Activated T-helper 2 cell treated with anti-CD3 and anti-CD28 coated beads, Interferon-gamma antibody, Interleukin-2, Interleukin-4, amounts not matched to agents 10 μg/mL and 5 μg/mL and 100 μg/mL, durations not matched to agents 14 hours and 24 hours and 36 hours (primary cell): ENCODE results near the gene STAT5B. TPM values are rescaled to one million over a fixed set of nuclear protein-coding genes. Genes with fewer than 3 reads are reported as not detected.

Source experiments
- DNase-seq: peaks from one replicate; pipeline ENCODE4 v3.0.0; 2021; ENCODE audit warnings: low spot score
- H3K27ac Mint-ChIP-seq: one replicate; pipeline ENCODE4 v1.8.0; 2021; ENCODE audit warnings: mixed read lengths
- H3K27me3 Mint-ChIP-seq: one replicate; pipeline ENCODE4 v1.8.0; 2021; ENCODE audit warnings: low read depth, mixed read lengths
- H3K36me3 Mint-ChIP-seq: one replicate; pipeline ENCODE4 v1.8.0; 2021; ENCODE audit warnings: low read depth, mixed read lengths
- H3K4me1 Mint-ChIP-seq: one replicate; pipeline ENCODE4 v1.8.0; 2021; ENCODE audit warnings: low read depth, mixed read lengths
- H3K4me3 Mint-ChIP-seq: one replicate; pipeline ENCODE4 v1.8.0; 2021; ENCODE audit warnings: low read depth, mild to moderate bottlenecking, moderate library complexity, mixed read lengths
- H3K9me3 Mint-ChIP-seq: one replicate; pipeline ENCODE4 v1.8.0; 2021; ENCODE audit warnings: mixed read lengths
- intact Hi-C: fragments of 100-400 bp; cut with micrococcal nuclease; formaldehyde crosslinking; loops from one replicate; pipeline ENCODE4 v1.15.1; 2023
- total RNA-seq: library from RNA; stranded (reverse); gene quantifications from 2 replicates; pipeline ENCODE4 v1.2.3, GENCODE V29; 2022

STAT5B gene
- total RNA-seq, 1 donor from 2014 or later = 164 TPM

- Mint-ChIP-seq H3K36me3 (peaks cover 73% of the 10 kb centered on the region), H3K9me3 (no peaks in the 10 kb centered on the region)
Measured at GRCh38 chr17:42202159-42202558, 74.0 kb downstream of the STAT5B start.

GRCh38 chr17:42201458-42201772, 74.8 kb downstream of the STAT5B start:
- no peak overlapping the region for H3K27ac Mint-ChIP-seq

More at GRCh38 chr17:42202159-42202558, 74.0 kb downstream of the STAT5B start:
- Mint-ChIP-seq H3K4me3 (no peak overlapping the region), H3K4me1 (no peaks in the 10 kb centered on the region), H3K27ac (no peak overlapping the region), H3K27me3 (no peaks in the 10 kb centered on the region)
- DNase-seq = no peak
- intact Hi-C loops = no loop called here

GRCh38 chr17:42200706-42201457, 75.3 kb downstream of the STAT5B start:
- Mint-ChIP-seq H3K27ac (no peak overlapping the region), H3K27me3 (no peaks in the 10 kb centered on the region), H3K4me3 (no peak overlapping the region), H3K9me3 (no peaks in the 10 kb centered on the region), H3K36me3 (peaks cover 60% of the 10 kb centered on the region), H3K4me1 (no peaks in the 10 kb centered on the region)
- intact Hi-C loops = no loop called here
- no peak for DNase-seq

More at GRCh38 chr17:42201458-42201772, 74.8 kb downstream of the STAT5B start:
- peaks cover 66% of the 10 kb centered on the region for H3K36me3 Mint-ChIP-seq
- no peak overlapping the region for H3K4me3 Mint-ChIP-seq
- no peak for DNase-seq
- H3K9me3 Mint-ChIP-seq = no peaks in the 10 kb centered on the region
- no peaks in the 10 kb centered on the region for H3K4me1 Mint-ChIP-seq
- intact Hi-C loops = no loop called here
- no peaks in the 10 kb centered on the region for H3K27me3 Mint-ChIP-seq

GRCh38 chr17:42199416-42200011, 76.7 kb downstream of the STAT5B start:
- no peaks in the 10 kb centered on the region for H3K9me3 Mint-ChIP-seq
- H3K4me1 Mint-ChIP-seq = peaks cover 4% of the 10 kb centered on the region
- no peak overlapping the region for H3K27ac Mint-ChIP-seq
- H3K27me3 Mint-ChIP-seq = no peaks in the 10 kb centered on the region
- DNase-seq = no peak
- H3K4me3 Mint-ChIP-seq = no peak overlapping the region
- intact Hi-C loops = no loop called here
- H3K36me3 Mint-ChIP-seq = peaks cover 47% of the 10 kb centered on the region

GRCh38 chr17:42198897-42199296, 77.3 kb downstream of the STAT5B start:
- intact Hi-C loops = no loop called here
- no peak overlapping the region for H3K27ac Mint-ChIP-seq
- peaks cover 41% of the 10 kb centered on the region for H3K36me3 Mint-ChIP-seq
- H3K9me3 Mint-ChIP-seq = no peaks in the 10 kb centered on the region
- H3K4me1 Mint-ChIP-seq = peaks cover 8% of the 10 kb centered on the region
- H3K4me3 Mint-ChIP-seq = no peak overlapping the region
- H3K27me3 Mint-ChIP-seq = no peaks in the 10 kb centered on the region
- DNase-seq = no peak

- Mint-ChIP-seq H3K4me1 (peaks cover 15% of the 10 kb centered on the region), H3K27me3 (no peaks in the 10 kb centered on the region), H3K36me3 (peaks cover 31% of the 10 kb centered on the region), H3K4me3 (no peak overlapping the region), H3K9me3 (no peaks in the 10 kb centered on the region), H3K27ac (no peak overlapping the region)
- intact Hi-C loops = no loop called here
- no peak for DNase-seq
Measured at GRCh38 chr17:42197564-42198156, 78.5 kb downstream of the STAT5B start.

- intact Hi-C loops = no loop called here
- H3K4me1 Mint-ChIP-seq = peaks cover 17% of the 10 kb centered on the region
- no peaks in the 10 kb centered on the region for H3K27me3 Mint-ChIP-seq
- H3K27ac Mint-ChIP-seq = peak within 1 kb of the TSS; percentile 93
- H3K36me3 Mint-ChIP-seq = peaks cover under 1% of the 10 kb centered on the region
- no peaks in the 10 kb centered on the region for H3K9me3 Mint-ChIP-seq
- DNase-seq = peak; percentile 74
- H3K4me3 Mint-ChIP-seq = peak within 1 kb of the TSS; percentile 96
Measured at GRCh38 chr17:42193969-42194899, 82.0 kb downstream of the STAT5B start, which contains the start of gene GHDC. GHDC (minus strand) TSS chr17:42194494; CDS start chr17:42193581, 913 bp downstream.

- peaks cover 17% of the 10 kb centered on the region for H3K4me1 Mint-ChIP-seq
- H3K4me3 Mint-ChIP-seq = peak overlapping the region; percentile 96
- H3K27ac Mint-ChIP-seq = peak overlapping the region; percentile 93
- intact Hi-C loops = no loop called here
- DNase-seq = no peak
- no peaks in the 10 kb centered on the region for H3K9me3 Mint-ChIP-seq
- no peaks in the 10 kb centered on the region for H3K27me3 Mint-ChIP-seq
- no peaks in the 10 kb centered on the region for H3K36me3 Mint-ChIP-seq
Measured at GRCh38 chr17:42193216-42193968, 82.8 kb downstream of the STAT5B start.

- intact Hi-C loops = no loop called here
- Mint-ChIP-seq H3K36me3 (no peaks in the 10 kb centered on the region), H3K9me3 (no peaks in the 10 kb centered on the region), H3K4me3 (peak overlapping the region; percentile 96), H3K27me3 (no peaks in the 10 kb centered on the region), H3K4me1 (peaks cover 17% of the 10 kb centered on the region), H3K27ac (no peak overlapping the region)
- no peak for DNase-seq
Measured at GRCh38 chr17:42192189-42193126, 83.7 kb downstream of the STAT5B start.

- Mint-ChIP-seq H3K27ac (no peak overlapping the region), H3K9me3 (no peaks in the 10 kb centered on the region), H3K36me3 (no peaks in the 10 kb centered on the region), H3K27me3 (no peaks in the 10 kb centered on the region), H3K4me1 (peaks cover 17% of the 10 kb centered on the region), H3K4me3 (no peak overlapping the region)
- no peak for DNase-seq
- intact Hi-C loops = no loop called here
Measured at GRCh38 chr17:42191275-42191608, 84.9 kb downstream of the STAT5B start.

- H3K36me3 Mint-ChIP-seq = no peaks in the 10 kb centered on the region
- H3K4me1 Mint-ChIP-seq = peaks cover 17% of the 10 kb centered on the region
- intact Hi-C loops = no loop called here
- H3K9me3 Mint-ChIP-seq = no peaks in the 10 kb centered on the region
- no peak overlapping the region for H3K27ac Mint-ChIP-seq
- H3K27me3 Mint-ChIP-seq = no peaks in the 10 kb centered on the region
- no peak for DNase-seq
- H3K4me3 Mint-ChIP-seq = no peak overlapping the region
Measured at GRCh38 chr17:42190491-42191274, 85.5 kb downstream of the STAT5B start.
